Ureter (tissue), 1 donor: ENCODE measurements around the gene COG1. TPM values are rescaled to one million over a fixed set of nuclear protein-coding genes. Genes with fewer than 3 reads are reported as not detected.
A peak's percentile ranks its signal among the peaks of the same experiment; 100 is the strongest.
"Not testable (repeated sequence)": the region's sequence is repeated elsewhere in the genome, so short reads cannot be mapped to it uniquely, and the experiment has no call there.

Experiments
- DNase-seq: peaks from one replicate; pipeline ENCODE4 v3.0.0-alpha.2; 2020; ENCODE audit warnings: low spot score
- total RNA-seq: library from RNA; stranded (reverse); gene quantifications from one replicate; pipeline ENCODE4 v1.2.4, GENCODE V29; 2023
- donor health status: DM: yes; HTN: yes; CAD: no.

Gene COG1, protein sequence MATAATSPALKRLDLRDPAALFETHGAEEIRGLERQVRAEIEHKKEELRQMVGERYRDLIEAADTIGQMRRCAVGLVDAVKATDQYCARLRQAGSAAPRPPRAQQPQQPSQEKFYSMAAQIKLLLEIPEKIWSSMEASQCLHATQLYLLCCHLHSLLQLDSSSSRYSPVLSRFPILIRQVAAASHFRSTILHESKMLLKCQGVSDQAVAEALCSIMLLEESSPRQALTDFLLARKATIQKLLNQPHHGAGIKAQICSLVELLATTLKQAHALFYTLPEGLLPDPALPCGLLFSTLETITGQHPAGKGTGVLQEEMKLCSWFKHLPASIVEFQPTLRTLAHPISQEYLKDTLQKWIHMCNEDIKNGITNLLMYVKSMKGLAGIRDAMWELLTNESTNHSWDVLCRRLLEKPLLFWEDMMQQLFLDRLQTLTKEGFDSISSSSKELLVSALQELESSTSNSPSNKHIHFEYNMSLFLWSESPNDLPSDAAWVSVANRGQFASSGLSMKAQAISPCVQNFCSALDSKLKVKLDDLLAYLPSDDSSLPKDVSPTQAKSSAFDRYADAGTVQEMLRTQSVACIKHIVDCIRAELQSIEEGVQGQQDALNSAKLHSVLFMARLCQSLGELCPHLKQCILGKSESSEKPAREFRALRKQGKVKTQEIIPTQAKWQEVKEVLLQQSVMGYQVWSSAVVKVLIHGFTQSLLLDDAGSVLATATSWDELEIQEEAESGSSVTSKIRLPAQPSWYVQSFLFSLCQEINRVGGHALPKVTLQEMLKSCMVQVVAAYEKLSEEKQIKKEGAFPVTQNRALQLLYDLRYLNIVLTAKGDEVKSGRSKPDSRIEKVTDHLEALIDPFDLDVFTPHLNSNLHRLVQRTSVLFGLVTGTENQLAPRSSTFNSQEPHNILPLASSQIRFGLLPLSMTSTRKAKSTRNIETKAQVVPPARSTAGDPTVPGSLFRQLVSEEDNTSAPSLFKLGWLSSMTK
- total RNA-seq: 47.1 TPM

DNA sequence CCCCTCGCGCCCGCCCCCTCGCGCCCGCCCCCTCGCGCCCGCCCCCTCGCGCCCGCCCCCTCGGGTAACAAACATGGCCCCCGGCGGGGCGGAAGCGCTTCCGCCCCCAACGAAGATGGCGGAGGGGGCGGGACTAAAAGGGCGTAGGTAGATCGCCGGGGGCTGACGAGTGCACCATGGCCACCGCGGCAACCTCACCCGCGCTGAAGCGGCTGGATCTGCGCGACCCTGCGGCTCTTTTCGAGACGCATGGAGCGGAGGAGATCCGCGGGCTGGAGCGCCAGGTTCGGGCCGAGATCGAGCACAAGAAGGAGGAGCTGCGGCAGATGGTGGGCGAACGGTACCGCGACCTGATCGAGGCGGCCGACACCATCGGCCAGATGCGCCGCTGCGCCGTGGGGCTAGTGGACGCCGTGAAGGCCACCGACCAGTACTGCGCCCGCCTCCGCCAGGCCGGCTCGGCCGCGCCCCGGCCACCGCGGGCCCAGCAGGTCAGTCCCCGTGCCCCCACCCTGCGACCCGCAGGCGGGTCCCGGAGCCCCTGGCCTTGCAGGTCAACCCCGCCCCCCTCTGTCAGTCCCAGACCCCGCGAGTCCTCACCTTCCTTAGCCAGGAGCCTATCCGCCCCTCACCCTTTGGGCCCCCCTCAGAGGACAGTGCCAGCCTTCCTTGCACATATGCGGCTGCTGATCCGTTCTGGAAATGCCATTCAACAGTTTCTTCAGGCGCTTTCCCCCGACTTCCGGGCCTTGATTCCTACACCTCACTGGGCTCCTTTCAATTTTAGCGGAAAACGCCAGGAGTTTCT, at the start of gene COG1:
TSS of gene COG1 (plus strand) at position 162 of the 808 bp plus-strand sequence. CDS start at position 177, 15 bp downstream.
- DNase-seq: peak; percentile 69

DNA sequence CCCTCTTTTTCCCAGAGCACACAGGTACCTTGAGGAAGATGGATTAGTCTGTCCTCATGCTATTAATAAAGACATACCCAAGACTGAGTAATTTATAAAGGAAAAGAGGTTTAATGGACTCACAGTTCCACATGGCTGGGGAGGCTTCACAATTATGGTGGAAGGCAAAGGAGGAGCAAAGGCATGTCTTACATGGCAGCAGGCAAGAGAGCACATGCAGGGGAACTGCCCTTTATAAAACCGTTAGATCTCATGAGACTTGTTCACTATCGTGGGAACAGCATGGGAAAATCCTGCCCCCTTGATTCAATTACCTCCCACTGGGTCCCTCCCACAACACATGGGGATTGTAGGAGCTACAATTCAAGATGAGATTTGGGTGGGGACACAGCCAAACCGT, 48.6 kb upstream of the COG1 start:
- DNase-seq: not testable (repeated sequence)

DNA sequence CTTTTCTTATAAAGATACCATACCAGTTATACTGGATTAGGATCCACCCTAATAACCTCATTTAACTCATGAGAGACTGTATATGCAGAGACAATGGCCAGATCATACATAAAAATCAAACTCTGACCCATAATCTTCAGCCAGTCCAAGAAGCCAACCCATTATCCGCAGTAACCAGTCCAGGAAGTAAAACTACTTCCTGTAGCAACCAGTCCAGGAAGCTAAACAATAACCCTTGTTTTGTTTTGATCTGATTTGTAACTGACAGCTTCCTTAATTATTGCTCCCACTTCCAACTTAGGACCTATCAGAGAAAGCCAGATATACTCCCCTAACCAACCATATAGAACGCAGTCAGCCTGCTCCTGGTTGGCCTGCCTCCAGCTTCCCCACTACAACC, 47.2 kb upstream of the COG1 start:
- no peak for DNase-seq

DNA sequence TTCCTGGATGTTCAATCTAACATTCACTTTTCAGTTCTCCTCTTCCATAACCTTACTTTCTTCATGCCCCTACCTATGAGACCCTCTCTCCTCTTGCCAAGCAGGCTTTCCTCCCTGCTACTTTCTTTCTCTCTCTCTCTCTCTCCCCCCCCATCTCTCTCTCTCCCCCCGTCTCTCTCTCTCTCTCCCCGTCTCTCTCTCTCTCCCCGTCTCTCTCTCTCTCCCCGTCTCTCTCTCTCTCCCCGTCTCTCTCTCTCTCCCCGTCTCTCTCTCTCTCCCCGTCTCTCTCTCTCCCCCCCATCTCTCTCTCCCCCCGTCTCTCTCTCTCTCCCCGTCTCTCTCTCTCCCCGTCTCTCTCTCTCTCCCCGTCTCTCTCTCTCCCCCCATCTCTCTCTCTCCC, 45.1 kb upstream of the COG1 start:
- DNase-seq: not testable (repeated sequence)

DNA sequence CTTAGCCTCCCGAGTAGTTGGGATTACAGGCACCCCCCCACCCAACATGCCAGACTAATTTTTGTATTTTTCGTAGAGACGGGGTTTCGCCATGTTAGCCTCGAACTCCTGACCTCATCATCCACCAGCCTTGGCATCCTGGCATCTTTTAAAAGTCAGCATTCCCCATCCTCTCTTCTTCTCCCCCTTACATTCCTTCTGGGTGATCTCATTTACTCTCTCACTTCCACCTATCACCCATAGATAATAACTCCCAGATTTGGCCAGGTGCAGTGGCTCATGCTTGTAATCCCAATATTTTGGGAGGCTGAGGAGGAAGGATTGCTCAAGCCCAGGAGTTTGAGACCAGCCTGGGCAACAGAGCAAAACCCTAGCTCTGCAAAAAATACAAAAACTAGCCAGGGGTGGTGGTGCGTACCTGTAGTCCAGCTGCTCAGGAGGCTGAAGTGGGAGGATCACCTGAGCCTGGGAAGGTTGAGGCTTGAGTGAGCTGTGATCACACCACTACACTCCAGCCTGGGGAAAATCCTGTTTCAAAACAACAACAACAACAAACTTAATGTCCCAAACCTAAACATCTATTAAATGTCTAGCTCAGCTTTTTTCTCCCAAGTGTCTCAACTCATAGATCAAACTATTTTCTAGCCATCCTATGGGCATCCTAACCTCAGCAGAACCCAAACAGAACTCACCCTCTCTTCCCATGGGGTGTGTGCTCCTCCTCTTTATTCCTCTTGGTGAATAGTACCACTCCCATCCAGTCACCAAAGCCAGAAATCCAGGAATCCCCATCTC, 44.1 kb upstream of the COG1 start:
- no peak for DNase-seq

DNA sequence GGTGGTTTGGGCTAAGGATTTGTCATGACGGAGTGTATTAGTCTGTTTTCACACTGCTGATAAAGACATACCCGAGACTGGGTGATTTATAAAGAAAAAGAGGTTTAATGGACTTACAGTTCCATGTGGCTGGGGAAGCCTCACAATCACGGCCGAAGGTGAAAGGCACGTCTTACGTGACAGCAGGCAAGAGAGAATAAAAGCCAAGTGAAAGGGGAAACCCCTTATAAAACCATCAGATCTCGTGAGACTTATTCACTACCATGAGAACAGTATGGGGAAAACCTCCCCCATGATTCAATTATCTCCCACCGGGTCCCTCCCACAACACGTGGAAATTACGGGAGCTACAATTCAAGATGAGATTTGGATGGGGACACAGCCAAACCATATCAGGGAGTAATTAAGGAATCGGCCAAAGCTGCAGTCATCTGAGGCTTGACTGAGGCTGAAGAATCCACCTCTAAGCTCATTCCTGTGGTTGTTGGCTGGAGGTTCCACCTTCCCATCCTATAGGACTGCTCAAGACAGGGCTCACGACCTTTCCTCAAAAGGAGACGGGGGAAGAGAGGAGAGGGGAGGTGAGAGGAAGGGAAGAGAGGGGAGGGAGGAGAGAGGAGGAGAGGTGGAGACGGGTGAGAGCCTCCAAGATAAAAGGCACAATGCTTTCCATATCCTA, 42.1 kb upstream of the COG1 start:
- not testable (repeated sequence) for DNase-seq

DNA sequence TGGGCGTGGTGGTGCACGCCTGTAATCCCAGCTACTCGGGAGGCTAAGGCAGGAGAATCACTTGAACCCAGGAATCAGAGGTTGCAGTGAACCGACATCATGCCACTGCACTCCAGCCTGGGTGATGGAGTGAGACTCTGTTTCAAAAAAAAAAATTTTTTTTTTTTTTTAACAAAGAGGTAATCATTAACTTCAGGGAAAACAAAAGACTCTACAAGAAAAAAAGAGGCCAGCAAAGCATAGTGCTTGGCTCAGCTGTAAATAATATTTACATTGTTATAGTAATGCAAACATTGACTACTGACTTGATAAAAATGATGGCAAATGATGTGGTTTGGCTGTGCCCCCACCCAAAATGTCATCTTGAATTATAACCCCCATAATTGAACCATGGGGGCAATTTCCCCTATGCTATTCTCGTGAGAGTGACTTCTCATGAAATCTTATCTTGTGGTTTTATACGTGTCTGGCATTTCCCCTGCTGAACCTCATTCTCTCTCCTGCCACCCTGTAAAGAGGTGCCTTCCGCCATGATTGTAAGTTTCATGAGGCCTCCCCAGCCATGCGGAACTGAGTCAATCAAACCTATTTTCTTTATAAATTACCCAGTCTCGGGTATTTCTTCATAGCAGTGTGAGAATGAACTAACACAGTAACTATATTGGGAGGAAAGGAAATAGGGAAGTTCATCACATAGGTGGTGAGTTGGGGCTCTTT, 40.8 kb upstream of the COG1 start:
- DNase-seq: no peak

DNA sequence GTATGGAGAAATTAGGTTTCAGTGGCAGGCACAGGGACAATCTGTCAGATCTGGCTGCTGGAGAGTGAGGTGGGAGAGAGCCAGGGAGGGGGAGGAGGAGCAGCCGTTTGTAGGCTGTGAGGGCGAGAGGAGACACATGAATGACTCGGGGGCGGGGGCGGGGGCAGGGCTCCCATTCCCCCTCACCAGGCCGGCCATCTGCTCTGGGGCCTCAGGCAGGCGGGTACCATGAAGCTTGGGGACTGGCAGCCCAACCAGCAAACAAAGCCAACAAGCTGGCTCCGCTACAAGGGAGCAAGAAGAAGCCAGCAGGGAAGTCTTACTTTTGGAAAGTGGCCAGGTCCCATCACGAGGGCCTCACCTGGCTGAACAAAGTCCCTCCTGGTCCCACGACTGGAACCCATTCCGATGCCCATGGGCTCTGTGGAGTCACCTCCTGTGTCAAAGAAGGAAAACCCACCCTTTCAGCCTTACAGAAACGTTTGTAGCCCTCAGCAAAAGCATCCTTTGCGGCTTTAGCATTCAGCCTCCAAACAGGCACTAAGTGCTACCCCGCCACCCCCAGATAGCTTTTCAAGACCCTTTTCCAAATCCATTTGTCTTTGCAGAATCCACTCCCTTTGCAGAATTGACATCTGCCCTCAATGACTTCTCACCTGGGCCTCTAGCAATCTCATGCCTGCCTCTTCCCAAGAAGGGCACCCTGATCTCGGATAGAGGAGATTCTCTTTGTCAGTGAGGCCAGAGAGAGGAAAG, 37.3 kb upstream of the COG1 start:
- DNase-seq: no peak

DNA sequence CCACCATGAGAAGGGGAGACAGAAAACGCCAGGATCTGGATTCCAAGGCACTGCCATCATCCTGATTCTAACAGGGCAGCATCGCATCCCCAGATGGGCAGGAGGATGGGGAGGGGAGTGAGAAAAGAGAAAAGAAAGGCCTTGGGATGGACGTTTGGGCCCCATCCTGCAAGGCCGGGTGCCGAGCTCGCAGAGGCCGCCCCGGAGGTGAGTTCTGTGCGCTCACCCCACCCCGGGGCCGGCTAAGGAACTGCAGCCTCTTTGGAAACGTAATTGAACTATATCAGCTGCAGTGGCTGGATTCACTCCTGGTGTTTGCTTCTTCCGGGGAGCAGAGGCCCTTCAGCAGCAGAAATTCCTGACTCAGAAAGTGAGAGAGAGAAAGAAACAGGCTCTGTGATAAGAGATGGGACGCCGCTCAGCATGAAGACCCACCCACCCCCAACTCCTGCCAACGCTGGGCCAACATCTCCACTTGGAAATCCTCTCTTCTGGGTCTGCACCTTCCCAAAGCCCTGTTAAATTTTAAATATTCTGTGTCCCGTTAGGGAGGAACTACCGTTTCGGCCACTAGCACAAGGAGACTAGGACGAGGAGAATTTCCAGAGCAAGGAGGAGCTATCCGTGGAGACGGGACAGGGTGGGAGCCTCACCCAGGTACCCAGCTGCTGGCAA, 36.6 kb upstream of the COG1 start:
- DNase-seq: peak; percentile 71

DNA sequence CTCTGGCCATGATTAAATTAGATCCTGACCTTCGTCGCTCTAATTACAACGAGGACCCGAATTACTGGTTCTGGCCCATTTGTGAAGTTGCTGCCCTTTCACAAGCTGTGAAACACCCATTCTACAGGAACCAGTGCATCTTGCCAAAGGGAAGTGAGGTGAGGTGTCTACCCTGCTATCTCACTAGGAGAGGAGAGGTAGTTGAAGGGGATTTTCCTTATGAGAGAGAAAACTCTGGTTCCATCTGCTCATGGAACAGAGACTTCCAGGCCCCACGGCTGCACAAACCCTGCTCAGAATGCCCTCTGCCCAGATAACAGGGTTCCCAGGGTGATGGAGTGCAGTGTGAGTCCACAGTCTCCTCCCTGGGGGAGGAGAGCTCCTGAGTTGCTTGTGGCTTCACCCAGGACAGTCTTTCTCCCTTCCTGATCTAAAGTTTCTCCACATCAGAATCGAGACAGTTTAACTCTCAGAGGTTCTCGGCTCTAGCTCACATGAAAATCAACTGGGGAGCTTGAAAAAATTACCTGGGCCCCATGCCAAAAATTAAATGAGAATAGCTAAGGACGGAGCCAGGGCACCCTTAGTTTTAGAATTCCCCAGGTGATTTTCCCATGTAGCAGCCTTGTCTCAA, 35.9 kb upstream of the COG1 start:
- DNase-seq: no peak

DNA sequence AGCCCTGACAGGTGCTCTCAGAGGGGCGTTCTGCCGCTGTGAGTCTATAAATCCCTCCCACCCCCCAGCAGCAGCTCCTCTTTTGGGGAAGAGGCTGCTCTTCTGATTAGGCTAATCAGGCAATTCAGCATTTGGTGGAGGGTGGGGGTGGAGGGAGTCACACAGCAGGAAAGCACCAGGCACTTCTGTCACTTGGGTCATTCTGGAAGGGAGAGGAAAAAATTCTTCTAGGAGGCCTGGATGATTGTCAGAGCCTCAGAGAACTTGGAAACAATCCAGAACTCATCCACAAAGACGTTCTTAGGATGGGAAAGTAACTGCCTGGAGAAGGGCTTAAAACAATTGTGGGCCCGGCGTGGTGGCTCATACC, 35.3 kb upstream of the COG1 start:
- no peak for DNase-seq

DNA sequence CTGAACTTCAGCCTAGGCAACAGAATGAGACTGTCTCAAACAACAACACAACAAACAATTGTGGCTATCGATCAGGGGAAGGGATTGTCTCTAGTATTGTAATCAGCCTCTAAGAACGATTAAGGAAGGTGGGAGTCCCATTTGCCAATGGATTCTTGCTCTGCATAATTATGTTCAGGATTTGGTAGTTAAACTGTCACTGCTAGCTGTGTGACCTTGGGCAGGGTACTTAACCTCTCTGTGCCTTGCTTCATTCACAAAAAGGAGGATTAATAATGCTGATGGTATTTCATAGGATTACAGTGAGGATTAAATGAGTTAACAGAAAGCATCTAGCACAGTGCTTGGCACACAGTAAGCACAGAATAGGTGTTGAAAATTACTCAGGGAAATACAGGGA, 34.7 kb upstream of the COG1 start:
- DNase-seq: no peak

DNA sequence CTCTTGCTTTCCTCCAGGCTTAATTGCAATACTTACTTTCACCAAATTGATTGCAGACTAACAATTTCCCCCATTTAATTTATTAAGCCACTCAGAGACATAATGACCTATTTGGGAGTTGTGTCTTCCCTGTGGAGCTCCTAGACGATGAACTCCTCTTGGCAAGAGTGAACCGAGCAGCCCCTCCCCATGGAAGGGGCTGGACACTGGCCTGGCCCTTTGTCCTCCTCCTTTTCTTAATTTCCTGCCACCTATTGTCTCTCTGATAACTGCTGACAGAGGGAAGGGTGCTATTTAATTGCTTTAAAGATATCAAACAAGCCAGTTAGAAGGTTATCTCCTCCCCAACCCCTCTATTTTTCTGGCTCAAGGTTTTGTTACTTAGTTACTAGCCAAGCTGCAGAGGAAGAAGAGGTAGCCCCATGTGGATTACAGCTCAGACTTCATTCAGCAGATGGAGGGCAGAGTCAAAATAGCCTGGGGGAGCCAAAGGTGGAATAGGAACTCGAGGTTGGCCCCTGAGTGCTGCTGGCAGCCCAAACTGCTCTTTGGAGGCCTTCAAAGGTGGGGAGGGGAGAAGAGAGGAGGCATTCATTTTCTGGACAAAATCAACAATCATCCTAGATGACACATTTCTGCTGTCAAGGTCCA, 31.8 kb upstream of the COG1 start:
- DNase-seq: no peak

DNA sequence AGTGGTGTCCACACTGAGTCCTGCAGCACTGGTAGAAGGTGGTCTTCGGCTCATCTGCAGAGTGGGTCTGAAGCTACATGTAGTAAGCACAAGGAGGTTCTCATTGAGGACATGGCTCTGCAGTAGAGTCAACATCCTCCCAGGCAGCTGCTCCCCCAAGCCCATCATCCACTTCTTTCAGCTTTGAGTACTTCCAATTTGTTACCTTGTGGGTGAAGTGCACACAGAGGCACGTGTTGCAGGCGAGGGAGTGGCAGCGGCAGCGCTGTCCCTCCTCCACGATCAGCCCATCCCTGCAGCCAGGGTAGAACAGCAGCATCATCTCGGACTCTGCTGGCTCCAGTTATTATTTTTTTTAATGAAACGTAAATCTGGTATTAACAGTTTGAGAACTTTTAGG, 29.8 kb upstream of the COG1 start:
- DNase-seq: no peak

DNA sequence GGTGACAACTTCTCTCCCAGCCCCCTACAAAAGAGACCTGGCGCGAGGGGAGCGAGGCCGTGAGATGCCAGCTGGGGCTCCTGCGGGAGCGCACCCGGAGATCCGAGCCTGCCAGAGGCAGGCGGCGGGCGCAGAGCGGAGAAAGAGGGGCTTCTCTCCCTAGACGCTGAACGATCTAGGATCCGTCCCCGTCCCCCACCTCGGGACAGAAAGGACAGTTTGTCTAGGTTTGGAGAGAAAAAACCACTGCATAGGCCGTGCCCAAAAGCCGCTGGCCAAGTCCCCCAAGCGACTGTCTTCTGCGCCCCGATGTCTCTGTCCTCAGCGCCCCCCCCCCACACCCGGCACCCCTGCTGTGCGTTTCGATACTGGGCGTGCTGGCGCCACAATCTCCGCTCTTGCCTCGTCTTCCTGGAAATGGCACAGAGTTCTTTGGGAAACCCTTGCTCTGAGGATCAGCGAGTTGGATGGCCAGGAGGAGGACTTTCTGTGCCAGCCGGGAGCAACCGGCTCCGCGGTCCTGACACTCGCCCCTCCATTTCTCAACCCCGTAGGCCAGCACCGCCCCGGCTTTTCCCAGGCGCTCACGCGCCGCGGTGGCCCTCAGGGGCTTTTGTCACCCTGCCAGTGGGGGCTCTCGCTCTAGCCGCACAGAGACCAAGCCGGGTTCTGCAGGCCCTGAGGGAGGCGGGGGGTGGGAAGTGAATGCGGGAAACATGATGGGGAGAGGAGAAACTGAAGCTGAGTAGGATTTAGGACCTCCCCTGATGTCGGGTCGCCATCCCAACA, 27.0 kb upstream of the COG1 start:
- DNase-seq: no peak

DNA sequence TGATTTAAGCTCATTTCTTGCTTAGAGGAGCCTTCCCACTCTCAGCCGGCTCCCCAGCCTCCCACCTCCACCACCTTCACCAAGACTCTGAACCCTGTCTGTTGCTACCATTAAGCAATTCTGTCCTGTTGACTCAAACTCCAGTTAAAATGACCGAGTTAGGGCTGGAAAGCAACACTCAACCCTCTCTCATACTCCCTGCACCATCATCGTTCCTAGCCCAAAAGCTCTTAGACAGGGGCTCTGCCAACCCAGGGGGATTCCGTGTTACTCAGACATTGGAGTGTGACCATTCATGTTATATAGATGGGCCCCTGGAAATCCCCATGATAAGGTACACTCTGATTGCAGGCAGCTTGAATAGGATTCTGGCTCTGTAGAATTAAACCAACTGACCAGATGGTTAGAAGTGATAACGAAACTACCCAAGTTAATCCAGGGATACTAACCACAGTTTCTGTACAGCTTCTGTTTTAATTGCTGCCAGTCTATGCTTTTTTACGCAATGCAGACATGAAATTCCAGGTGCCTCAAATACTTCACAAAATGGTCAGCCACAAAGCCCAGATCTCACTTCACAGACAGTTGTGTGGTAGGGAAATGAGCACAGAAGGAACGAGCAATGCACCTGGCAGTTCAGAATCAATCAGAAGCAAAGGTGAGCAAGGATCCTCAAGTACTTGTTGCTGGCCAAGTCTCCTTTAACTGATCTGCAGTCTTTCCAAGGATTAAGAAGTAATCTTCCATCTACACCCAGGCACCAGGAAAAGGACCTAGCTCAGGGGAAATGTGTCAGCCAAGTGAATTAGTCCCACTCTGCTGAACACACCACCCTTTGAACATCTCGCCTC, 25.9 kb upstream of the COG1 start:
- DNase-seq: no peak
